ENCODE results near the gene ALG2.
"Not testable (repeated sequence)": the region's sequence is repeated elsewhere in the genome, so short reads cannot be mapped to it uniquely, and the experiment has no call there.

ALG2 gene

GRCh38 chr9:99238331-99238730 lies 16.6 kb upstream of the ALG2 start:
- no peak for DNase-seq (ENCODE audit: low spot score)

- DNase-seq (ENCODE audit: low spot score), result not testable (repeated sequence)
These were observed 16.1 kb upstream of the ALG2 start for GRCh38 chr9:99237849-99238248.

GRCh38 chr9:99237356-99237755 lies 15.6 kb upstream of the ALG2 start:
- no peak for DNase-seq (ENCODE audit: low spot score)

GRCh38 chr9:99235926-99236634 lies 14.3 kb upstream of the ALG2 start:
- no peak for DNase-seq (ENCODE audit: low spot score)

- DNase-seq (ENCODE audit: low spot score), result no peak
These were observed 13.3 kb upstream of the ALG2 start for GRCh38 chr9:99235069-99235468.

- no peak for DNase-seq (ENCODE audit: low spot score)
These were observed 12.9 kb upstream of the ALG2 start for GRCh38 chr9:99234618-99235017.

- DNase-seq (ENCODE audit: low spot score), result no peak
These were observed 10.0 kb upstream of the ALG2 start for GRCh38 chr9:99231711-99232110.

GRCh38 chr9:99230206-99230605 lies 8.5 kb upstream of the ALG2 start:
- no peak for DNase-seq (ENCODE audit: low spot score)

- DNase-seq (ENCODE audit: low spot score), result no peak
These were observed 4.3 kb upstream of the ALG2 start for GRCh38 chr9:99226054-99226453.

- DNase-seq (ENCODE audit: low spot score), result no peak
These were observed 2.7 kb upstream of the ALG2 start for GRCh38 chr9:99224445-99224844.

- no peak for DNase-seq (ENCODE audit: low spot score)
These were observed 901 bp upstream of the ALG2 start for GRCh38 chr9:99222416-99223270.

GRCh38 chr9:99221266-99221620 lies 499 bp downstream of the ALG2 start:
- DNase-seq (ENCODE audit: low spot score), result no peak

GRCh38 chr9:99220011-99220410 lies 1.7 kb downstream of the ALG2 start:
- DNase-seq (ENCODE audit: low spot score), result no peak

GRCh38 chr9:99216073-99216472 lies 5.7 kb downstream of the ALG2 start:
- no peak for DNase-seq (ENCODE audit: low spot score)

- DNase-seq (ENCODE audit: low spot score), result no peak
These were observed 8.5 kb downstream of the ALG2 start for GRCh38 chr9:99213197-99213596.

GRCh38 chr9:99211746-99212145 lies 10.0 kb downstream of the ALG2 start:
- no peak for DNase-seq (ENCODE audit: low spot score)

- no peak for DNase-seq (ENCODE audit: low spot score)
These were observed 11.2 kb downstream of the ALG2 start for GRCh38 chr9:99210572-99210971.

- no peak for DNase-seq (ENCODE audit: low spot score)
These were observed 20.1 kb downstream of the ALG2 start for GRCh38 chr9:99201603-99202002.

GRCh38 chr9:99199938-99200539 lies 21.7 kb downstream of the ALG2 start:
- no peak for DNase-seq (ENCODE audit: low spot score)

- DNase-seq (ENCODE audit: low spot score), result no peak
These were observed 23.8 kb downstream of the ALG2 start for GRCh38 chr9:99197987-99198386.

GRCh38 chr9:99197124-99197630 lies 24.6 kb downstream of the ALG2 start:
- DNase-seq (ENCODE audit: low spot score), result no peak

GRCh38 chr9:99196484-99196883 lies 25.3 kb downstream of the ALG2 start:
- not testable (repeated sequence) for DNase-seq (ENCODE audit: low spot score)

GRCh38 chr9:99193466-99193821 lies 28.3 kb downstream of the ALG2 start:
- DNase-seq (ENCODE audit: low spot score), result no peak
